ENCODE results near the gene MYL2.
A peak's percentile ranks its signal among the peaks of the same experiment; 100 is the strongest.

MYL2 gene

DNA sequence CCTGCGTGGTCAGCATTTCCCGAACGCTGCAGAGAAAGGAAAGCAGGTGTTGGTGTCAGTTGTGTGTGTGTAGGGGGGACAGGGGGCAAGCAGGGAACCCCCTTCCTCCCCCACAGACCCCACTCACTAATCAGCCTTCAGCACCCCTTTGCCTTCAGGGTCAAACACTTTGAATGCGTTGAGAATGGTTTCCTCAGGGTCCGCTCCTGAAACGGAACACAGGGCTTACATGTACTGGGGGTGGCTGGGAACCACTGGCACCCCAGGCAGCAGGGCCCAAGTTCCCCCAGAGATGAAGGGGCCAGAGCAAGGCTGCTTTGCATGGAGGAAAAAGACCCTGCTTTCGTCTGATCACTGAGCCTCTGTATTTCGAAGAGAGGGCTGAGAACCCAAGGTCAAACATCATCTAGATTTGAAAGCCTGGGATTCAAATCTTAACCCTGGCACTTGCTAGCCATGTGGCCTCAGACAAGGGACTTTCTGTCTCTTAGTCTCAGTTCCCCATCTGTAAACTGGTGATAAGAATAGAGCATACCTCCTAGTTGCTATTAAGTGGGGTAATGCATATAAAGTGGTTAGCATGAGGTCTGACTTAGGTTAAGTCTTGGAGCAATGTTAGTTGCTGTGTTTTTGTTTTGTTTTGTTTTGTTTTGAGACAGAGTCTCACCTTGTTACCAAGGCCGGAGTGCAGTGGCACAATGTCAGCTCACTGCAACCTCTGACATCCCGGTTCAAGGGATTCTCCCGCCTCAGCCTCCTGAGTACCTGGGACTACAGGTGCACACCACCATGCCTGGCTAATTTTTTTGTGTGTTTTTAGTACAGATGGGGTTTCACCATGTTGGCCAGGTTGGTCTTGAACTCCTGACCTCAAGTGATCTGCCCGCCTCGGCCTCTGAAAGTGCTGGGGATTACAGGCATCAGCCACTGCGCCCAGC is 7.0 kb downstream of the MYL2 start:
- no peak overlapping the region for H3K4me3 ChIP-seq (ENCODE audit: low read length)
- TF ChIP-seq CTCF (conservative IDR thresholded peaks at IDR 0.05; ENCODE audit: low read depth, low read length), result no peak
- DNase-seq (ENCODE audit: low read depth), result no peak

GRCh38 chr12:110912263-110912662 is 8.1 kb downstream of the MYL2 start:
- DNase-seq (ENCODE audit: low read depth), result no peak
- no peak for TF ChIP-seq CTCF (conservative IDR thresholded peaks at IDR 0.05; ENCODE audit: low read depth, low read length)
- H3K4me3 ChIP-seq (ENCODE audit: low read length), result no peak overlapping the region

DNA sequence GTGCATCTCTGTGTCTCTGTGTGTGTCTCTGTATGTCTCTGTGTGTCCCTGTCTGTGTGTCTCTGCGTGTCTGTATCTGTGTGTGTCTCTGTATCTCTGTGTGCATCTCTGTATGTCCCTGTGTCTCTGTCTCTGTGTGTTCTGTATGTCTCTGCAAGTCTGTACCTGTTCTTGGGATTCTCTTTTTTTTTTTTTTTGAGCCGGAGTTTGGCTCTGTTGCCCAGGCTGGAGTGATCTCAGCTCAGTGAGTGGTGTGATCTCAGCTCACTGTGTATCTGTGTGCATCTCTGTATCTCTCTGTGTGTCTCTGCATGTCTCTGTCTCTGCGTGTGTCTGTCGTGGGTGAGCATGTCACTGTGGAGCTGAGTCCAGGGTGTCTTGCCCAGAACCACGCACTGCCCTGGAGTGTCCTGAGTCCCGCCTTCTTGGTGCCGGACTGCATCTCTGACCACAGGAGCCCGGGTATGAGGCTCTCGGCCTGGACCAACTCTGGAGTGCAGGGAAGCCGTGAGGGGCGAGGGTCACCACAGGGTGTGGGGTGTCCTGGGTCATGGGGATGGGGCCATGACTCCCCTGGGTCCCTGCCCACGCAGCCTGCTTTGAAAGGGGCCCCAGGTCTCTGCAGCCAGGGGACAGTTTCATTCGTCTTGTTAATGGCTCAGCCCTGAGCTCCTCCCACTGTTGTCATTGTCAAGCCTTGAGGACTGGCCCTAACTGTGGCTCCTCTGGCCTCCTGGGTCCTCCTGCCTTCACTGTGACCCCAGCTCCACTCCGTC is 11.8 kb downstream of the MYL2 start:
- no peak for TF ChIP-seq CTCF (conservative IDR thresholded peaks at IDR 0.05; ENCODE audit: low read depth, low read length)
- no peak for DNase-seq (ENCODE audit: low read depth)
- H3K4me3 ChIP-seq (ENCODE audit: low read length), result no peak overlapping the region

- DNase-seq (ENCODE audit: low read depth), result no peak
- no peak overlapping the region for H3K4me3 ChIP-seq (ENCODE audit: low read length)
- no peak for TF ChIP-seq CTCF (conservative IDR thresholded peaks at IDR 0.05; ENCODE audit: low read depth, low read length)
These were observed 12.8 kb downstream of the MYL2 start for GRCh38 chr12:110907583-110907982.

DNA sequence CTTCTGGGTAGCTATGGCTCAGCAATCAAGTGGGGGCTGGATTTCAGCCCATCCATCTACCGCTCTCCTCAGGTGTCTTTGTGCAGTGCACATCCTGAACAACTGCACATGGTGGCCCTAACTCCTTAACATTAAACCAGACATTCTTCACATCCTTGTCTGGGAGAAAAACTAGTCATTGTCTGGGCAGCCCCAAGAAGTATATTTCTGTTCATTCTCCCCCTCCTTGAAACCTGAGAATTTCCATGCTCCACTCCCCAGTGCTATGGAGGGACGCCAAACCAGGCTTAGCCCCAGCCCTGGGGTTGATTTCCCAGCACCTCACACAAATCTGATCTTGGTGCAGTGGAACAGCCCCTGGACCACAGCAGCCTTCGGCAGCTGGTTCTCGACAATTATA is 13.4 kb downstream of the MYL2 start:
- TF ChIP-seq CTCF (conservative IDR thresholded peaks at IDR 0.05; ENCODE audit: low read depth, low read length), result no peak
- no peak overlapping the region for H3K4me3 ChIP-seq (ENCODE audit: low read length)
- peak; percentile 30 for DNase-seq (ENCODE audit: low read depth)

GRCh38 chr12:110906516-110906915 is 13.9 kb downstream of the MYL2 start:
- no peak for DNase-seq (ENCODE audit: low read depth)
- TF ChIP-seq CTCF (conservative IDR thresholded peaks at IDR 0.05; ENCODE audit: low read depth, low read length), result no peak
- H3K4me3 ChIP-seq (ENCODE audit: low read length), result no peak overlapping the region
